ENCODE data around the gene APRT.

DNA sequence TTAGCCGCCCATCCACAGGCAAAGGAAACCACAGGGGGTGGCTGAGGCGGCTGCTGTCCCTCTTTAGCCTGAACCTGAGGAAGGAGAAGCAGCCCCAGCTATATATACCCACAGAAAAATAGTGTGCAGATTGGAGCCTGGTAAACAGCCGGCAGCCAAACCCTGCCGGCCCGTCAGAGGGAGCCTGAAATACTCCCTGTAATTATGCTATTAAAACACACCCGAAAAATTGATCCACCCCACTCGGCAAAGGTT lies 33.5 kb downstream of the APRT start:
- TF ChIP-seq, protein P1, sequence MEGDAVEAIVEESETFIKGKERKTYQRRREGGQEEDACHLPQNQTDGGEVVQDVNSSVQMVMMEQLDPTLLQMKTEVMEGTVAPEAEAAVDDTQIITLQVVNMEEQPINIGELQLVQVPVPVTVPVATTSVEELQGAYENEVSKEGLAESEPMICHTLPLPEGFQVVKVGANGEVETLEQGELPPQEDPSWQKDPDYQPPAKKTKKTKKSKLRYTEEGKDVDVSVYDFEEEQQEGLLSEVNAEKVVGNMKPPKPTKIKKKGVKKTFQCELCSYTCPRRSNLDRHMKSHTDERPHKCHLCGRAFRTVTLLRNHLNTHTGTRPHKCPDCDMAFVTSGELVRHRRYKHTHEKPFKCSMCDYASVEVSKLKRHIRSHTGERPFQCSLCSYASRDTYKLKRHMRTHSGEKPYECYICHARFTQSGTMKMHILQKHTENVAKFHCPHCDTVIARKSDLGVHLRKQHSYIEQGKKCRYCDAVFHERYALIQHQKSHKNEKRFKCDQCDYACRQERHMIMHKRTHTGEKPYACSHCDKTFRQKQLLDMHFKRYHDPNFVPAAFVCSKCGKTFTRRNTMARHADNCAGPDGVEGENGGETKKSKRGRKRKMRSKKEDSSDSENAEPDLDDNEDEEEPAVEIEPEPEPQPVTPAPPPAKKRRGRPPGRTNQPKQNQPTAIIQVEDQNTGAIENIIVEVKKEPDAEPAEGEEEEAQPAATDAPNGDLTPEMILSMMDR (IDR thresholded peaks at IDR 0.05) = no peak
- TF ChIP-seq POLR2A (IDR thresholded peaks at IDR 0.05) = no peak
- TF ChIP-seq EP300 (IDR thresholded peaks at IDR 0.05) = no peak
